GM19455 (cell line): Measurements from ENCODE around the gene UBE2E2.
"Not testable (repeated sequence)": the region's sequence is repeated elsewhere in the genome, so short reads cannot be mapped to it uniquely, and the experiment has no call there.

ENCODE experiments used
- ATAC-seq: cut with Tn5 transposase; IDR thresholded peaks from one replicate; pipeline ENCODE4 v1.9.1; 2021; ENCODE audit not compliant: unreplicated experiment

UBE2E2 gene

DNA sequence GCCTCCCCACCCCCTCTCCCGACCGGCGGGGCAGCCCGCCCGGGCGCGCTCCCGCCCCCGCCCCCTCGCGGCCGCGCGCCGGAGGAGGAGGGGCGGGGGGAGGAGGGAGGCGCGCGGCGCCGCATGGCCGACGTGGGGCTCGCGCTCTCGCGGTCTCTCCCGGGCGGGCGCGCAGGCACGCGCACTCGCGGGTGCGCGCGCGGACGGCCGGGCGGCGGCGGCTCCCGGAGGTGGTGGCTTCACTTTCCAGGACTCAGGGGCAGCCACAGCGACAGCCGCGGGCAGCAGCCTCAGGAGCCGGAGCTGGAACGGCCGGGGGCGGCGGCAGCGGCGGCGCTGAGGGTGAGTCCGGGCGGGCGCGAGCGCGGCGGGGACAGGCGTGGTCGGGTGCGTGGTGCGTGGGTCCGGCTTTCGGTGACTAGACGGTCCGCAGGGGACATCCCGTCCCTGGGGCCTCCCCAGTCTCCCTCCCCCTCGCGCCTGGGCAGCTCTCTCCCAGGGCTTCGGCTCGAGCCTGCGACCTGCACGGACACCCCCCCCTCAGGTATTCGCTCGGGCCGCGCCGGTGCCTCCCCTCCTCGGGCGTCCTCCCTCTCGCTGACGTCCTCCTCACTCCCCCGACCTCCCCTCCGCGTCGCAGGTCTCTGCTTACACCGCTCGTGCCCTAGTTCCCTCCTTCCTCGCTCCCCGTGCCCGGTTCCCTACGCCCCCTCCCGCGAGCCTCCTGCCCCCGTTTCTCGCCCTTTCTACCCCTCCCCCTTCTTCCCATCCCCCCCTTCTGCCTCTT, at the start of gene UBE2E2:
Gene UBE2E2, plus strand, starts transcription at position 407 of the 787 bp plus-strand sequence.
- ATAC-seq = peak; percentile 76

DNA sequence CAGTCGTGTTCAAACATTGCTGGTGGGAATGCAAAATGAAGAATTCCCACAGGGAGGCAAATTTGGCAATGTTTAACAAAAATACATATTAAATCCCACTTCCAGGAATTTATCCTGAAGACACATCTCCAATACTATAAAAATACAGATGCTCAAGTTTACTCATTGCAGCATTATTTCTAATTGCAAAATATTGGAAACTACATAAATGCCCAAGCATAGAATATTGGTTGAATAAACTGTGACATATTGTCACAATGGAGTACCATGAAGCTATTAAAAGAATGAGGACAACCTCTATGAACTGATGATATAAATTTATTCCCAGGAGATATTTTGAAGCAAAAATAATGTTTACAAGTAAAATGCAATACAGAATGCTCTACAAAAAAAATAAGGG, 49.7 kb upstream of the UBE2E2 start:
- ATAC-seq = no peak

- ATAC-seq = no peak
Measured at GRCh38 chr3:23157331-23157730, 45.8 kb upstream of the UBE2E2 start.

DNA sequence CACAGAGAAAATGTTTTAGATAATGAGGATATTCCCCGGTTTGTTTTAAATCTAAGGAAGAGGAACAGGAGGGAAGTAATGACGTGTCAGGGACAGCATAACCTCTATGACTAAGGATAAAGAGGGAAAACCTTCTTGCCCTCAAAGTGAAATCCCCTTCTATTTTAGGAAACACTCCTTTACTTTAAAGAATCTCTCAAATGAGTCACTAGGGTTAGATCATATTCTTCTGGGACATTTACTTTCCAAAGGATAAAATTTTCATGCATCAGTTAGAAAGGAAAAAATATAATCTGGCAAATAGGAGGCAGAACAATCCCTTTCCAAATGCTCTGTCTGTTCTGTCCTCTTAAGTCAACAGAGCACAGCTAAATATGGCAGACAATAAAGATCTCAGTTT, 43.2 kb upstream of the UBE2E2 start:
- no peak for ATAC-seq

GRCh38 chr3:23161308-23161707, 41.8 kb upstream of the UBE2E2 start:
- no peak for ATAC-seq

GRCh38 chr3:23161896-23162570, 41.1 kb upstream of the UBE2E2 start:
- ATAC-seq = peak; percentile 58

DNA sequence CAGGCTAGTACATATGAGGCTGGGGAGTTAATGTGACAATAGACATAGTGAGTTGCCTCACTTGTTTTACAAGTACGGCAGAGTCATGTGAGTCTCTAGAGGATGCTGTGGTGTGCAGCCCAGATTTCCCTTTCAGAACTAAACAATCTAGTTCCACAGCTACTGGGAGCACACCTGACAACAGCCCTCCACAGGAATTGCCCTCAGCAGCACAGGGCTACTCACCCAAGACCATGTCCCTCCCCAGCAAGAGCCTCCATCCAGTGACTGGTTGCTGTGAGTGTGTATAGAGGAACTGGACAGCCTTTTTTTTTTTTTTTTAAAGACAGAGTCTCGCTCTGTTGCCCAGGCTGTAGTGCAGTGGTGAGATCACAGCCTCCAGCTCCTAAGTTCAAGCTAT, 40.2 kb upstream of the UBE2E2 start:
- peak; percentile 58 for ATAC-seq

DNA sequence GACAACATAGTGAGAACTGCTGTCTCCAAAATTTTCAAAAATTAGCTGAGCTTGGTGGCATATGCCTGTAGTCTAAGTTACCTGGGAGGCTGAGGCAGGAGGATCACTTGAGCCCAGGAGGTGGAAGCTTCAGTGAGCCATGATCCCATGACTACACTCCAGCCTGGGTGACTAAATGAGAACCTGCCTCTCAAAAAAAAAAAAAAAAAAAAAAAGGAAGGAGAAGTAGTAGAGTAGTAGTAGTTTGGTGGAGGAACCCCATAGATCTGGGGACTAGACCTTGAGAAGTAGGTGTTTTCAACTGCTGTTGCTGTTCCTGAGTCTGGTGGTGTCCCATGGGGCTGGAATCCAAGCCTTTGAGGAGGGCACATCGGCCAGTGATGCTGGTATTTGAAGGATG, 38.4 kb upstream of the UBE2E2 start:
- no peak for ATAC-seq

DNA sequence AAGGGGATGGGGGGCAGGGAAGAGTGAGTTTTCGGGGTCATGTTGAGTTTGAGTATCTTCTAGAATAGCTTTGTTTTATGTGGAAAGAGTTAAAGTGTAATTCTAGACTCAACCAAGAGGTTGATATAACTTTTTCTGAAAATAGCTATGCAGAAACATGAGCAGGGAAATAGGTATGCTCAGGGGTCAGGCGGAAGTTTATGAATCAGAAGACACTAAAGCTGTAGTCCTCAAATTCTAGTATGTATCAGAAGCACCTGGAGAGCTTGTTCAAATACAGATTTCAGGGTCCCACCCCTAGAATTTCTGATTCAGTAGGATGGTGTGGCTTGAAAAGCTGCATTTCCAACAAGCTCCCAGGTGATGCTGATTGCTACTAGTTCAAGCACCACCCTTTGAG, 37.6 kb upstream of the UBE2E2 start:
- no peak for ATAC-seq

DNA sequence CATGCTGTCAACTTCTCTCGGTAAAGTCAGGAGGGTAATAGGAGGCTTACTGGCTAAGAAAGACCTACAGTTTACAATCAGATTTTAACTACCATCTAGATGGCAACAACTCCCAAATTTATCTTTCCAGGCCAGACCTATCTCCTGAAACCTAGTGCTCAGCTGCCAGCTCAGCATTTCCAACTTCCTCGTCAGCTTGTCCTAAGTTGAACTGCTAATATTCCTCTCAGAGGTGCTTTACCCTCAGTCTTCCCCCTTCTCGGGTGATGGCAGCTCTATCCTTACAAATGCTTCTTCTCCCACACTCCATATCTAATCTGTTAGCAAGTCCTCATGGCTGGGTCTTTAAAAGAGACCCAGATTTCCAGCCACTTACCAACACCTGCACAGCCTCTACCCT, 36.9 kb upstream of the UBE2E2 start:
- no peak for ATAC-seq

DNA sequence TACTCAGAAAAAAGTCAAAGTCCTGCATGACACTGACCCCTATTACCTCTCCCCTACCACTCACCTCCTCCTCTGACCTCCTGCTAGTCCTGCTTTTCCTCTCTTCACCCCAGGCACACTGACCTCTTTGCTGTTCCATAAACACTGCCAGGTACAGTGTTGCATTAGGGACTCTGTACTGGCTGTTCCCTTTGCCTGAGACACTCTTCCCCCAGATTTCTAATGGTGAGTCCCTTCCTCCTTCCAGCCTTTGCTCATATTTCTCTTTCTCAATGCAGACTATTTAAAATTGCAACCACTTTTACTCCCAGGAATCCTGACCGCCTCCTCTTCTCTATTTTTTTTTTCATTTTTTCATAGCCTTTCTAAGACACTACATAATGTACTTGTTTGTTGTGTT, 36.3 kb upstream of the UBE2E2 start:
- no peak for ATAC-seq

GRCh38 chr3:23169551-23169950, 33.6 kb upstream of the UBE2E2 start:
- ATAC-seq = no peak

DNA sequence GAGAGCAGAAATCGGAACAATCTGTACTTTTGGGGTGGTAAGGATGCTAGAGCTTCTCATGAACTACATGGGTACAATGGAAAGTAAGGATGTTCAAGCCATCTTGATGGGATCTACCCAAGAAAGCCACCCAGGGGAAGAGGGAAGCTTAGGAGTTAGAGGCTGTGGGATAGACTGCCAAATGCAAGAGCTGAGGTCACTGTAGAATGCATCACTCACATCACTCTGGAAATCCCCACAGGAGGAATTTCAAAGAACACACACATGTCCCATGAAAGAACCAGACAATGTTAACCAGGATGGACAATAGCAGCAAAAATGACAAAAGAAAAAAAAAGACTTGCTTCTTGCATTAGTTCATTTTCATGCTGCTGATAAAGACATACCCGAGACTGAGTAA, 32.8 kb upstream of the UBE2E2 start:
- no peak for ATAC-seq

DNA sequence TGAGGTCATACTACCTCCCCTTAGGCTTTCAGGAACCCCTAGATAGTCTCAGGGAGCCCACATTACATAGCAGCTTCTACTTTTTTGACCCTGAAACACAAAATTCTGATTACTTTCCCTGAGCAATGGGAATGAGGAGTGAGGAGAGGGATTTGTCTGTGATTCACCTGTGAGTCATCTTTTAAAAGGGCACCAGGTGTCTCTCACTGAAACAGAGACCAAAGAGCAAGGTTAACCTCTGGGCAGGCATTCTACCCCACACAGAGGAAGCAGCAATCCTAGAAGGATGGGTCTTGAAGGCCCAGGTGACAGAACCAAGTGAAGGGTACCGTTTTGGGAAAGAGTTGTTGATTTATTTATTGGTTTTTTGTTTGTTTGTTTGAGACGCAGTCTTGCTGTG, 31.1 kb upstream of the UBE2E2 start:
- ATAC-seq = no peak

DNA sequence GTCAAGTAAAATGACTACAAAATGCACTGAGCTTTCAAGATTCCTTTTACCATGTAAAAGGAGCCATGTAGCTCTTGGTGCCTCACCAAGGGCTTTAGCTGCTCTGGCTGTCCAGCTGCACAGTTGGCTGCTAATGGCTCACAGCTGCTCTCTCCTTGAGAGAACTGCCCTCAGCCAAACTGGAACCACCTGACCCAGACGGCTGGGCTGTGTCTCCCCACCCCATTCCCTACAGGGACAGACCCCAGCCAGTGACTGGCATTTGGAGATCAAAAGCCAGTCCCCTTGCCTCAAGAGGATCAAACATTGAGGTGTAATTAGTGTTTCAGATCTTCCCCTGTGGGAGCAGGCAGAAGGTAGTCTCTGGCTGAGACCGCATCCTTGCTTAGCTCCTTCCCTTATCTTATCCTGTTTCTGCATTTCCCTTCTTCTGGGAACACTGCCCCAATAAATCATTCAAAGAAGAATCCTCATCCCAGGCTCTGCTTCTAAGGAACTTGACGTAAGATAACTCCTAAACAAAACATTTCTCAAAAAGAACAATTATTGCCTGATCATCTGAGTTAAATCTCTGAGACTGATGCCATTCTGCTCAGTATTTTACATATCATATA, 28.6 kb upstream of the UBE2E2 start:
- no peak for ATAC-seq

GRCh38 chr3:23175341-23176083, 27.6 kb upstream of the UBE2E2 start:
- no peak for ATAC-seq

DNA sequence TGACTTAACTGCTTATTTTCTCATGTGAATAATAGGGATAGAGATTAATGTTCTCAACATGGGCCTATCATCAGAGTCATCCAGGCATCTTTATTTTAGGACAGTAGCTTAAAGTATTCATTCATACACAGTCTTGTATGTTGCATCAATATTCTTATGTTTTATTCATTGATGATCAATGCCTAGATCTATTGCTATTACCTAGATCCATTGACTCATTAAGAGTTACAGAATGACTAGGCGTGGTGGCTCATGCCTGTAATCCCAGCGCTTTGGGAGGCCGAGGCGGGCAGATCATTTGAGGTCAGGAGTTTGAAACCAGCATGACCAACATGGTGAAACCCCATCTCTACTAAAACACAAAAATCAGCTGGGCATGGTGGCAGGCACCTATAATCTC, 26.3 kb upstream of the UBE2E2 start:
- not testable (repeated sequence) for ATAC-seq

DNA sequence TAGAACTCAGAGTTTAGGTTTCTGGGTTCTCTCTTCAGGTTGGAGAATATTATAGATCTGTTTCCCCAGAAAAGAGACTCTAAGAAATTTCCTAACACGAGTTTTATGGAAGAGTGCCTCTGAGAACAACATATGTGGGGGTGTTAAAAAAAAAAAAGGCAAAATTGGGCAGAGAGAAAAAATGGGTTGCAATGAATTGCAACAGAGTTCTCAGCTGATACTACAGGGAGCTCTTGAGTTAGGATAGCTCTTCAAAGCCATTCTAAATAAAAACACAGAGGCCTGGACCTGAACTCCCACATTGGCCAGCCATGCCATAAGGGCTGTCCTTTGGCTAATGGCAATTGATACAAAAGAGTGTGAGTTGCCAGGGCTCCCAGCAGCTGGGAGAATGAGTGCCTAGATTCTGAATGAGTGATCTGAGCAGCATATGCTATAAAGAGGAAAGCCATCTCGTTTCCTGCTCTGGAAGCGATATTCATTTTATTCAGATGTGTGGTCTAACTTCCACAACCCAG, 20.1 kb upstream of the UBE2E2 start:
- ATAC-seq = no peak

- no peak for ATAC-seq
Measured at GRCh38 chr3:23183731-23184130, 19.4 kb upstream of the UBE2E2 start.

- ATAC-seq = no peak
Measured at GRCh38 chr3:23185861-23186260, 17.3 kb upstream of the UBE2E2 start.

DNA sequence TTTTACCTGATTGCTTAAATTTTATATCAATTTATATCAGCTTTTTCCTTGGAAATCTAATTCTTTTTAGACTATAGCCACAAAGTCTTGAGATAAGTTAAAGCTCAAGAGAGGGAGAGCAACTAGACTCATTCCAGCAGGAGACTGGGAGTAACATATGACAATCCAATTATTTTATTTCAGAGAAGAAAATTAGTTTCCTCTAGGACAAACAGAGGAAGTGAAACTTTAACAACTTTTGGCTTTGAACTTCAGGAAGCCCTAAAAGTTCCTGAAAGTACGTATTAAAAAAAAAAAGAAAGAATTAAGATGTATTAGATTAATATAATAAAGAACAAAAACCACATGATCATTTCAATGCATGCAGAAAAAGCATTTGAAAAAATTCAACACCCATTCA, 13.9 kb upstream of the UBE2E2 start:
- ATAC-seq = no peak
